HG03039 (cell line): ENCODE measurements around the gene SLC16A8.
"Not testable (repeated sequence)": the region's sequence is repeated elsewhere in the genome, so short reads cannot be mapped to it uniquely, and the experiment has no call there.

Experiments
- ATAC-seq: cut with Tn5 transposase; IDR thresholded peaks from one replicate; pipeline ENCODE4 v1.9.1; 2021; ENCODE audit warnings: mild to moderate bottlenecking, moderate library complexity; ENCODE audit not compliant: unreplicated experiment

SLC16A8 gene

GRCh38 chr22:38049812-38050619 lies 34.0 kb downstream of the SLC16A8 start:
- ATAC-seq = no peak

- no peak for ATAC-seq
Measured at GRCh38 chr22:38046070-38046748, 37.8 kb downstream of the SLC16A8 start.

DNA sequence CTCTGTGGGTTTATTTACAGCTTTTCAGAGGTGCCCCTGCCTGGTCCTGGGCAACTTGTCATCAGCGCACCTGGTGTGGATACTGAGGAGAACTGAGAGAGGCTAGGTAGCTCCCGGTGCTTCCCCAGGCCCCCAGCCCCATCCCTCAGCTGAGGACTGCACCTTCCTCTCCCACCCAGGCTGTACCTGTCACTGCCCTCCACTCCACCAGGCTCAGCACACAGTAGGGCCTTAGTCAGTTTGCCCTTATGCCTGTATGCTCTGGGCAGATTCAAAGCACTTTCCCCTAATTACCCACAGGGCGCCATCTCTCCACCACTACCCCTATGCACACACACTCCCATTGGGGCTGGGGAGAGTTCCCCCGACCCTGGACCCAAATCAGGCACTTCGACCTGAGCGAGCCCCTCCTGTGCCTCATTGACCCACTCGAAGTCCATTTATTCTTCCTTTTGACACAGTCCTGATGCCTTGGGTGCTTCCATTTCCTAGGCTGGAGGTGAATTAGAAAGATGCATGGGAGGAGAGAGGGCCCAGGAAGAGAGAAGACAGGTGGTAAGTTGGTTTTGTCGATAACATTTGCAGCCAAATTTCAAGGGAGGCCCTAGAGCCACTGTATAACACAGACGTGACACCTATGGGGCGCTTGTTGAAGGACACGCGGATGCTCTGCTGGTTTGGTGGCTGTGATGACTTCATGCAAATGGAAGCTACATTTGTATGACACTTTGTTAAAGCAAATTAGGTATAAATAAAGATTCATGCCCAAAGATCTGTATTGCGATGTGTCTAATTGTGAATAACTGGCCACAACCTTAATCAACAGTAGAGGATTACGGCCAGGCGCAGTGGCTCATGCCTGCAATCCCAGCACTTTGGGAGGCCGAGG lies 40.6 kb downstream of the SLC16A8 start:
- ATAC-seq = no peak

- no peak for ATAC-seq
Measured at GRCh38 chr22:38042488-38042790, 41.5 kb downstream of the SLC16A8 start.

DNA sequence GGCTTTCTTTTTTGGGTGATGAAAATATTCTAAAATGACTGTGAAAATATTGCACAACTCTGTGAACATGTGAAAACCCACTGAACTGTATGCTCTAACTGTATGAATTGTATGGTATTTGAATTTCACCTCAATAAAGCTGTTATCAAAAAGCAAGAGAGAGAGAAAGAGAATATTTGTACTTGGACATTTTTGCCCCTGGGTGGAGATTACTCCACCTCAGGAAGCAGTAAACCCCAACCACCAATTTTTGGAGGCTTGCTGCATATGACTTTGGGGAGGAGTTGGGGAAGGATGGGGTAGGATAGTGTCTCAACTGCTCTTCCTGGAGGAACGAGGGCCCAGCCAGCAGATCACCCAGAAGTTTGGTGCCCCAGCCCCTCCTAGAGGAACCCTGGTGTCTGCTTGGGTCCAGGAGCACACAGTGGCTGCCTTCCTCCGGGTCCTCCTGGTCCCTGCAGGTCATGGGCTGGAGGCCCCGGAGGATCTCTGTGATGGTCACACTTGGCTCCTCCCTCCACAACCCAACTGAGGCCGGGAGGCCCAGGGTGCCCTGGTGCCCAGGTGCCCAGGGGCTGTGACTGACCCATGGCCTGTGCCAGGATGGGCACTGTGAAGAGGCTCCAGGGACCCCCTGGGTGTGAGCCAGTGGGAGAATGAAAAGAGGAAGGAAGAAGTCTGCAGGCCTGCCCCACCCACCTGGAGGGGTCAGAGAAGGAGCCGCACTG lies 42.1 kb downstream of the SLC16A8 start:
- no peak for ATAC-seq

- ATAC-seq = no peak
Measured at GRCh38 chr22:38040953-38041759, 42.8 kb downstream of the SLC16A8 start.

DNA sequence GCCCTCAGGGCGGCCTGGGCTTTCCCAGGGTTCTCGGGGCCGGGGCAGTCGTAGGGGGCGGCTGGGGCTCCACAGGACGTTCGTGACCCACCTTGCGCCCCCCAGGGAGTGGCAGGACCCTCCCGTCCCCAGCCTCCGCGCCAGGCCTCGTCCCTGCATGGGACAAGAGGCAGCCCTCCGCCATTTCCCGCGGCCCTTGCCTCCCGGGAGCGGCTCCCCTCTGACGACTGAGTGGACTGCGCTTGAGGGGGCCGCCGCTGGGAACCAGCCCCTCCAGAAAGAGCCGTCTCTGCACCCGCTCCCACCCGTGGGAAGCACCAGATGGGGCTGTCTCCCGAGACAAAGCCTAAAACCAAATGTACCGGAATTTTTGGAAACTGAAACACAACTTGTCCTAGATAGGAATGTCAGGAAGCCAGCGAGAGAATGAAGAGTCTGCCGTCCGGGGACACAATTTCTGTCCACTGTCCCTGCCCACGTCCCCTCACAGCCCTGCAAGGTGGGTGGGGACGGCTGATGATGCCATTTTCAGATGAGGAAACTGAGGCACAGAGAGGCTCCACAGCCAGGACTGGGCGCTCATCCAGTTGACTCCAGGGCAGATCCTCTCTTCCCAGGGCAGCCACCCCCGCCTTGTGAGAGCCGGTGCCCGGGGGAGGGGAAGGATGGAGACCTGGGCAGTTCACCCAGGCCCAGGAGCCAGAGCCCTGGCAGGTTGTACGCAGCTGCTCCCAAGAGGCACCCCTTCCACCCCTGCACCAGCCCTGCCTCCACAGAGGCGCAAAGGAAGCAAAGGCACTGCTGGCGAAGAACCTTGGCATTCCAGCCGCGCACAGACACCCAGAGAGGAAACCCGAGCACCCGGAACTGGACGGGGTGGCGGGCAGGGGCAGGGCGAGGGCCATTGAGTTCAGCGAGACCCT lies 44.8 kb downstream of the SLC16A8 start:
- no peak for ATAC-seq

DNA sequence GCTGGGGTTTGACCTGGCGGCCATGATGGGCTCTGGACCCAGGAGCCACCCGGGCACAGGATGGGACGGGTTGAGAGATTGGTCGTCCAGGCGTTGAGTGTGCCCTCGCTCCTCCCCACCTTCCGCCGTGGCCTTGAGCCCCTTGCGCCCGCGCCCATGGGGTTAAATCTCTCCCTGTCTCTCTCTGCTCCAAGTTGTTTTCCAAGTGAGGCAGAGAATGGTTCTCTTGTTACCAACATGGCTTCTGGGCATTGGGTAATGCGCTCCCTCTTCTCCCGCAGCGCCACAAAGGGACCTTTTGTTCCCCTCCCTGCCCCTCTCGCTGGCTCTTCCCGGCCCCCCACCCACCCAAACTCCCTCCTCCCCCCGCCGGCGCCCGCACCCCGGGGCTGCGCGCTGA lies 45.6 kb downstream of the SLC16A8 start:
- ATAC-seq = no peak

GRCh38 chr22:38037367-38038150 lies 46.4 kb downstream of the SLC16A8 start:
- not testable (repeated sequence) for ATAC-seq

- ATAC-seq = no peak
Measured at GRCh38 chr22:38036392-38037062, 47.5 kb downstream of the SLC16A8 start.

DNA sequence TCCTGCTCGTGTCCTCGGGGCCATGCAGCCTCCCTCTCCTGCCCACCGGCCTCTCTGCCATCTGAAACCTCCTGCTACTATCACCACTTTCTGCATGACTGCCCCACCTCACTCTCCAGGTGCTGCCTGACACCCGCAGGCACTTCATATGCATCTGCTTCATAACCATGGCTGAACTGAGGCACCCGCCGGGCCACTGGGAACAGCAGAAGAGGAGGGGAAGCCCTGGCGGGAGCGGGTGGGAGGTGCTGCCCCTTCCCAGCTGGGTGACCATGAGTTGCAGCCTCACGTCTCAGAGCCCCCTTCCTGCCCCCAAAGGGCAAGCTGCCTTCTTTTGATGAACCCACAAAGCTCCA lies 48.5 kb downstream of the SLC16A8 start:
- no peak for ATAC-seq

DNA sequence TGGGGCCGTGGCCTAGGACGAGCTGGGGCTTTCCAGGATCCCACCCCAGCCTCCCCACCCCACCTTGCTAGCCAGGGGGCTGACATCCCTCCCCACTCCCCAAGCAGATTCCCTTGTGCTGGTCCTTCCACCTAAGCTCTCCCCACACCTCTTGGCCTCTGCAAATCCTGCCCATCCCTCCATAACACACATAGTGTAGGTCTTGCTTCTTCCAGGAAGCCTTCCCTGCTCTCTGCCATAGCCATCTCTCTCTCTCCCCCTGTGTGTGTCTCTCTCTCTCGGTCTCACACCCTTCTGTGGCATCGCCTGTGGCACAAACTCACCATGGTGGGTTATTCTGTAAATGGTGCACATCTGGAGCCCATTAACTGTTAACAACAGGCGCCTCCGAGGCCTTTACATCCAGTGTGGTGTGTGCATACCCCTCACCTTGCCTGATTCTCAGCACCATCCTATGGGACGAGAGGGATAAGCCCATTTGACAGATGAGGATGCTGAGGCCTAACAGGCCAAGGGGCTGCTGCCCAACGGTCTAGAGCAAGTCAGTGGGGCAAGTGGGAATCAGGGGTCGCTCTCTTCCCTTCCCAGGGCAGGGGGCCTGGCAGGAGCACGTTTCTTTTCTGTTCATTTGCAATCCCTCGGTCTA lies 49.0 kb downstream of the SLC16A8 start:
- no peak for ATAC-seq

DNA sequence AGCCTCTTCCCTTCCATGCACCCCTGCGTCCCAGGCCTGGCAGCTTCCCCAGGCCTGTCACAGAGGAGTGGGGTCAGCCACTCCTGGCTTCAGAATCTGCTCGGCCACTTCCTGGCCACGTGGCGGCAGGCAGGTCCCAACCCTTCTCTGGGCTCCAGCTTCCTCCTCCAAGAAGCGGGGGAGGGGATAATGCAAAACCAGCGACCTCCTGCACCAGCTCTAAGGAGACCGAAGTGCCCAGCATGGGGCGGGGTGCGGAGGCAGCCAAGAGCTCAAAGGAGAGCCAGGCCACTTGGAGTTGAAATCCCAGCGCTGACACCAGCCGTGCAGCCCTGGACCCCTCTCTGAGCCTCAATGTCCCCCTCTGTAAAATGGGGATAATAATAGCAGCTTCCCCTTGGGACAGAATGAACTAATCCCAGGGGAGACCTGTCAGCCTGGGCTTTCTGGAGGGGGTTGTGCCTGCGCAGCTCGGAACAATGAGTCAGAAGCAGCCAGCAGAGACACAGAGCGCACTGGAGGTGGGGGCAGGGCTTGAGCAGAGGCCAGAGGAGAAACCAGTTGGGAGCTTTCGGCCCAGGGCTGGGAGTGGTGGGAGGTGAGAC lies 49.6 kb downstream of the SLC16A8 start:
- ATAC-seq = no peak

- ATAC-seq = no peak
Measured at GRCh38 chr22:38033522-38034277, 50.3 kb downstream of the SLC16A8 start.

GRCh38 chr22:38032681-38033521 lies 51.1 kb downstream of the SLC16A8 start:
- no peak for ATAC-seq
